GM20431 (cell line): ENCODE data around the gene DLST.

Source experiments
- in situ Hi-C: fragments of 300-500 bp; cut with MseI, MboI; formaldehyde crosslinking; loops from one replicate; pipeline ENCODE4 v1.15.0; 2020; ENCODE audit warnings: low sequenced_read_pairs; ENCODE audit not compliant: unreplicated experiment

The DLST gene

GRCh38 chr14:74881431-74882102 lies at the start of gene DLST:
Gene DLST, plus strand, starts transcription at chr14:74881916. Its CDS starts 38 bp downstream, at chr14:74881954.
- in situ Hi-C loops = no loop called here

GRCh38 chr14:74832849-74833248 lies 48.9 kb upstream of the DLST start:
- in situ Hi-C loops = no loop called here

GRCh38 chr14:74834692-74835392 lies 46.9 kb upstream of the DLST start:
- in situ Hi-C loops = no loop called here

GRCh38 chr14:74835645-74836250 lies 46.0 kb upstream of the DLST start:
- in situ Hi-C loops = no loop called here

GRCh38 chr14:74836251-74836960 lies 45.3 kb upstream of the DLST start:
- in situ Hi-C loops = no loop called here

GRCh38 chr14:74838166-74838565 lies 43.5 kb upstream of the DLST start:
- in situ Hi-C loops = no loop called here

GRCh38 chr14:74840603-74841030 lies 41.1 kb upstream of the DLST start:
- in situ Hi-C loops = no loop called here

- in situ Hi-C loops = no loop called here
Measured at GRCh38 chr14:74841230-74842207, 40.2 kb upstream of the DLST start.

- in situ Hi-C loops = no loop called here
Measured at GRCh38 chr14:74843653-74844052, 38.1 kb upstream of the DLST start.

- in situ Hi-C loops = no loop called here
Measured at GRCh38 chr14:74846168-74846567, 35.5 kb upstream of the DLST start.

- in situ Hi-C loops = no loop called here
Measured at GRCh38 chr14:74846968-74847665, 34.6 kb upstream of the DLST start.

- in situ Hi-C loops = no loop called here
Measured at GRCh38 chr14:74848768-74849167, 32.9 kb upstream of the DLST start.

- in situ Hi-C loops = no loop called here
Measured at GRCh38 chr14:74852922-74853530, 28.7 kb upstream of the DLST start.

GRCh38 chr14:74853581-74853980 lies 28.1 kb upstream of the DLST start:
- in situ Hi-C loops = no loop called here

- in situ Hi-C loops = no loop called here
Measured at GRCh38 chr14:74855021-74855420, 26.7 kb upstream of the DLST start.

GRCh38 chr14:74855945-74856344 lies 25.8 kb upstream of the DLST start:
- in situ Hi-C loops = no loop called here

- in situ Hi-C loops = no loop called here
Measured at GRCh38 chr14:74856366-74856765, 25.4 kb upstream of the DLST start.

GRCh38 chr14:74858022-74858421 lies 23.7 kb upstream of the DLST start:
- in situ Hi-C loops = no loop called here
